ENCODE results near the gene U2AF1L4. TPM values are rescaled to one million over a fixed set of nuclear protein-coding genes. Genes with fewer than 3 reads are reported as not detected.

The U2AF1L4 gene
- total RNA-seq, 6 experiments from 2014 or later, result 18.0 to 20.8 (median 18.7) TPM

GRCh38 chr19:35743640-35744429 is 1.4 kb downstream of the U2AF1L4 start:
- TF ChIP-seq CTCF (IDR thresholded peaks at IDR 0.05), result no peak

DNA sequence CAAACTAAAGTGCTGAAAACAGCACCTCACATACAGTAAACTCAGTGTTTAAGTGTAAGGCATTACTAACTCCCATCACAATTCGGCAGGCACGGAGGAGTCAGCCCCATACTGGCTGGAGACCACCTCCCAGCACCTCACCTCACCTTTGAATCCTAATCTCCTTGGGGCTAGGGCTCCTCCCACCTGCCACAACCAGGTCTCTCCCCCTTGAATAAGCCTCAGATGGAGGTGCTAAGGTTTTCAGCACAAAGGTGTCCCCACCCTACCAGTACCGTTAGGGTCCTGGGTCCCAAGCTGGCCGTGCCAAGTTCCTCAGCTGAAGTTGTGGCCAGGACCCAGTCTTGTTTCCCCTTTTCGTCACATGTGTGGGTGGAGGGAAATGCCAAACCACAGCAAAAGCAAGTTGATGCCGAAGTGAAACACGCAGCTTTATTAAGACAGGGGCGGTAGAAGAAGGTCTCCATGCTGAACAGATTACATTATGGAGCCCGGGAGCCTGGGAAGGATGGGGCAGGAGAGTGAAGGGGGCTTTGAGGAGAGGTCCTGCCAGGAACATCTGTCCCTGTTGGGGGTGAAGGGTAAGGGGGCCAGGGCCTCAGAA is 3.0 kb downstream of the U2AF1L4 start, which contains the start of gene IGFLR1:
Gene IGFLR1 (minus strand): TSS at position 332 of the 604 bp plus-strand sequence. CDS start 1,272 bp downstream, outside the sequence.
- DNase-seq, result no peak
- Mint-ChIP-seq H3K4me1 (ENCODE audit: low read depth) (peaks cover 39% of the 10 kb centered on the region), H3K36me3 (ENCODE audit: low read depth) (peaks cover 13% of the 10 kb centered on the region), H3K27ac (no peak within 1 kb of the TSS), H3K4me3 (no peak within 1 kb of the TSS), H3K9me3 (no peaks in the 10 kb centered on the region), H3K27me3 (ENCODE audit: insufficient read depth) (peaks cover 9% of the 10 kb centered on the region)
- TF ChIP-seq CTCF (IDR thresholded peaks at IDR 0.05), result no peak

More at GRCh38 chr19:35743640-35744429, 1.4 kb downstream of the U2AF1L4 start:
- Mint-ChIP-seq H3K4me1 (ENCODE audit: low read depth) (peaks cover 47% of the 10 kb centered on the region), H3K27ac (no peak overlapping the region), H3K9me3 (no peaks in the 10 kb centered on the region), H3K36me3 (ENCODE audit: low read depth) (peaks cover 13% of the 10 kb centered on the region), H3K4me3 (peak overlapping the region; percentile 97), H3K27me3 (ENCODE audit: insufficient read depth) (peaks cover 8% of the 10 kb centered on the region)
- no peak for DNase-seq

GRCh38 chr19:35741203-35741515 is 4.1 kb downstream of the U2AF1L4 start:
- DNase-seq, result no peak
- Mint-ChIP-seq H3K4me3 (peak overlapping the region; percentile 87), H3K4me1 (ENCODE audit: low read depth) (peaks cover 29% of the 10 kb centered on the region), H3K27me3 (ENCODE audit: insufficient read depth) (peaks cover 9% of the 10 kb centered on the region), H3K27ac (peak overlapping the region; percentile 38; the same call in 1 of the 2 replicates), H3K36me3 (ENCODE audit: low read depth) (peaks cover 13% of the 10 kb centered on the region), H3K9me3 (no peaks in the 10 kb centered on the region)
- no peak; the same call in none of the 2 replicates for TF ChIP-seq CTCF (IDR thresholded peaks at IDR 0.05)

DNA sequence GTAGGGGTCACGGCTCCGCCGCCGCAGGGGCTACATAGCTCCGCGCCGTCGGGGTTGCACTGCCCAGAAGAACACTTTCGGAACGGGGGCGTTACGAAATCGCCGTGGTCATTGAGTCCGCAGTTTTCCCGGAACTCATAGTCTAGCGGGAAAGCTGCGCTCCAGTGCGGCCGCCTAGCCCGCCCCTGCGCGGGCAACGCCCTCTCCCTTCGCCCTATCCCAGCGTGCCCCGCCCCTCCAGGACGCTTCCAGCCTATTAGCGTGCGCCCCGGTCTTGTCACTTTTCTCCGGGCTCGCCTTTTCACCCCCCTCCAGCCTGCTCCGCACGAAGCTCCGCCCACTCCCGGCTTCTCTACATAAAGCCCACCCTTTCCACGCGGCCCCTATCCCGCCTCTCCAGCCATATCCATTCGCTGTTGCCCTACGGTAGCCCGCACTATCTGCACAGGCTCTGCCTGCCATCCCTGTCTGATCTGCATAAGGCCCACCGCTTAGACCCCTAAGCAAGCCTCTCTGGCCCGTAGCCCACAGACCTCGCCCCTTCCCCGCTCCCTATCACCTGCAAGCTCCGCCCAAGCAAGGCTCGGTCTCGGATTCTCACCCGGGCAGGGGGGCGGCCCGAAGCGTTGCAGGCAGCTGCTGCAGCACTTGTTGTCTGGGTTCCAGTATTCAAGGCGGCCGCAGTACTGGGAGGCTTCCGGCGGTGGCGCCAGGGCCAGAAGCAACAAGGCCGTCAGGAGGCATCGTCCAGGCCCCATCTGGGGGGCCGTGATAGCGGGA is 4.6 kb downstream of the U2AF1L4 start:
- peaks cover 26% of the 10 kb centered on the region for H3K4me1 Mint-ChIP-seq (ENCODE audit: low read depth)
- H3K27ac Mint-ChIP-seq, result peak overlapping the region; percentile 38
- peak; percentile 94 for DNase-seq
- H3K9me3 Mint-ChIP-seq, result no peaks in the 10 kb centered on the region
- peaks cover 12% of the 10 kb centered on the region for H3K36me3 Mint-ChIP-seq (ENCODE audit: low read depth)
- H3K4me3 Mint-ChIP-seq, result peak overlapping the region; percentile 87
- H3K27me3 Mint-ChIP-seq (ENCODE audit: insufficient read depth), result peaks cover 9% of the 10 kb centered on the region
- peak; percentile 42; the same call in 1 of the 2 replicates for TF ChIP-seq CTCF (IDR thresholded peaks at IDR 0.05)

GRCh38 chr19:35740108-35740422 is 5.2 kb downstream of the U2AF1L4 start:
- Mint-ChIP-seq H3K27ac (no peak overlapping the region; the same call in 1 of the 2 replicates), H3K4me3 (peak overlapping the region; percentile 87), H3K27me3 (ENCODE audit: insufficient read depth) (peaks cover 11% of the 10 kb centered on the region), H3K36me3 (ENCODE audit: low read depth) (peaks cover 13% of the 10 kb centered on the region), H3K9me3 (no peaks in the 10 kb centered on the region), H3K4me1 (ENCODE audit: low read depth) (peaks cover 26% of the 10 kb centered on the region)
- no peak for DNase-seq
- TF ChIP-seq CTCF (IDR thresholded peaks at IDR 0.05), result no peak

Measured in HFFc6 (cell line).